Motor neuron (in vitro differentiated cells): Measurements from ENCODE around the gene MXI1. TPM values are rescaled to one million over a fixed set of nuclear protein-coding genes. Genes with fewer than 3 reads are reported as not detected.

Source experiments
- ATAC-seq, 8 experiments: fragments of 200-7000 bp; cut with Tn5 transposase; replicated peaks in 6 of 8; 2 replicates each; pipeline ENCODE4 v1.8.0; 2021; ENCODE audit warnings: mild to moderate bottlenecking in 8 of 8, moderate library complexity in 8 of 8
- H3K27ac ChIP-seq, 2 donors: fragments of 250-450 bp; sonication (Bioruptor Pico); 2 replicates each; pipeline ENCODE4 v1.9.0; 2021; ENCODE audit warnings: antibody characterized with exemption in 2 of 2, mild to moderate bottlenecking in 2 of 2, moderate library complexity in 1 of 2
- H3K4me1 ChIP-seq, 2 donors: fragments of 250-450 bp; sonication (Bioruptor Pico); replicated peaks in 1 of 2; 2 replicates each; pipeline ENCODE4 v1.6.1; 2021; ENCODE audit warnings: antibody characterized with exemption in 2 of 2, mild to moderate bottlenecking in 2 of 2, moderate library complexity in 1 of 2
- H3K4me3 ChIP-seq, 5 donors: fragments of 250-450 bp; sonication (Bioruptor Pico); 2 replicates each; pipeline ENCODE4 v1.9.0; 2021; ENCODE audit warnings: antibody characterized with exemption in 5 of 5, mild to moderate bottlenecking in 5 of 5, moderate library complexity in 4 of 5
- WGBS, 10 experiments: fragments of 450-650 bp; shearing (Covaris generic); methylation state at CpG; one replicate each; pipeline ENCODE4 v1.0.0; 2022; 5-methylcytosine and 5-hydroxymethylcytosine counted together
- in situ Hi-C, 9 experiments: fragments of 400-800 bp; cut with MboI; loops; one replicate each; pipeline ENCODE4 v1.15.0; 2021; ENCODE audit warnings: low sequenced_read_pairs in 9 of 9, low pct_unique_long_range_greater_than_20kb in 2 of 9; ENCODE audit not compliant: unreplicated experiment in 9 of 9
- total RNA-seq, 8 experiments: library from RNA; unstranded; fragments of 300-600 nt; gene quantifications; 2 replicates each; pipeline versions ENCODE4 v1.2.3 to v1.2.4, GENCODE V29; 2022

MXI1 gene
- total RNA-seq, 8 experiments from 2014 or later, result 15.5 to 58.2 (median 34.2) TPM

DNA sequence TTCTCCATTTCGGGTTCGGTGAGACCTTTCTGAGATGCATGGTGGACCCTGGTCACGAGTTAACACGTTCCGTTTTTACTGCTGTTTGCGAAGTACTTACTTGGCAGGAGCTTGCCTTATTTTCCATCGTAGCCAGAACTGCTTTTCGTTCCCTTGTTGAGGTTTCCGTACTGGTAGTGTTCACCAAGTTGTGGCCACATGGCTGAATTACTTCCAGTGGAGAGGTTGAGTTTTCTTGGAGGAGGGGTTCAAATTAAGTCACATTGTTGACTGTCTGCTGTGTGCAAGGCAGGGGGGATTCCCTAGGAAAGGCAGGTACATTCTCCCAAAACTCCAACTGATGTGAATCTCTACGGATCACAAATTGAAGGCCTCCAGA lies 4.0 kb downstream of the MXI1 start:
- in situ Hi-C loops, result no loop called here
- WGBS, 10 experiments, result 0 to 32% (median 5%) methylated on average over 1 to 7 of the region's 10 CpGs; no CpG with 5 or more reads in 2 of the 10 experiments
- Histone ChIP-seq H3K4me3 (peak overlapping the region; percentile 65 to 98 (median 80)), H3K27ac (no peak overlapping the region), H3K4me1 (peaks cover 12 to 23% of the 10 kb centered on the region in 2 donors)
- peak in 3 of 8 experiments; percentile 0 to 1 (median 0) for ATAC-seq

DNA sequence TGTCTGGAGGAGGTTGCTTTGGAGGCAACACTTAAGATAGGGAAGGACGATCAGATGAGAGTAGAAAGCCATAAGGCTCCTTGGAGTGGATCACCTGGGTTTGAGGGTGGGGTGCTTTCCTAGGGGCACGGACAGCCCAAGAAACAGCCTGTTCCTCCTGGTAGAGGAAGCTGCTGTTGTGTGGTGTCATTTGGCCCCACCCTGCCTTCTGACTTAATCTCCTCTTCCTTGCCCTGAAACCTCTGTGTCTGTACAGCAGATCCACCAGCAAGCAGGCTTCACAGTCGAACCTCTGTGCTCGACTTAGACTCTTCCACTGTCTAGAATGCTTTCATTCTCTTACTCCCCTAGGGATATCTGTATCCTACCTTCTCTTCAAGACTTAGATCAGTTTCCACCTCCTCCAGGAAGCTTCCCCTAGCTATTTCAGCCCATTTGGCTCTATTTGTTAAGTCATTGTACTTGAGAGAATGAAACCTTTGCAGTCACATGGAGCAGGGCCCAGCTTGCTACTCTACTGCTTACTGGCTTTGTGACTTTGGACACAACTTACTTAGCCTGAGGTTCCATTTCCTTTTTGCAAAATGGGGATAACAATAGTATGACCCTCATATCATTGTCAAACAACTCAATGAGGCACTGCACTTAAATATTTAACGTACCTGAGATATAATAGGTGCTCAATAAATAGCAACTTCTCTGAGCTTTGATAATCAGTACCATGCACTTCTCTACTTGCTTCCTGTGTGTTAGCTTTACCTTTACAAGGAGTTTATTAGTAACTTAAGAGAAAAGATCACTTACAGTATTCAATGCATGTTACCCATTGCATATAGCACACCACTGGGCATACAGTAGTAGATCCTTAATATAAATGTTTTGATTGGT lies 5.0 kb downstream of the MXI1 start:
- in situ Hi-C loops, result no loop called here
- 30 to 100% (median 68%) methylated on average over 1 to 5 of the region's 5 CpGs; no CpG with 5 or more reads in 1 of the 10 experiments for WGBS, 10 experiments
- no peak overlapping the region for H3K27ac ChIP-seq
- H3K4me1 ChIP-seq, result peaks cover 8 to 23% of the 10 kb centered on the region in 2 donors
- peak overlapping the region in 1 of 5 donors; percentile 98 for H3K4me3 ChIP-seq
- peak in 1 of 8 experiments; percentile 1 for ATAC-seq

DNA sequence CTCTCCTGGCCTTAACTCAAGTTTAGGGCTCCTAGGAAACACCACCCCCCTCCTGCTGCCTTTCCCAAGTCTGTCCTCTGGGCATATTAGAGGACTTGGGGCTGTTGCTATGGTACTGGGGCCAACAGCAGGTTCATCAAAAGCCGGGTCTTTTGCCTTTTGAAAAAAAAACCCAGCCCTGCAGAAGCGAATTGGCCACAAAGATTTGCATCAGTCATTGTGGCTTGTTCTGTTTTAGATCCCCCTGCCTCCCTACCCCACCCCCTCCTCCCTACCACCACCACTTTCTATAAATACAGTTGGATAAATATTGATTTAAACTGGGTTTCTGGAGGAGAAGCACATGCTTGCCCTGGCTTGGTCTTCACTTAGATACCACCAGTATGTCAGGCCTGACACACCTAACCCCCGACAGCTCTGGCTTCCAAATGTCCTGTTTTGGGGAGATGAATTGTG lies 7.0 kb downstream of the MXI1 start:
- in situ Hi-C loops, result no loop called here
- Histone ChIP-seq H3K4me3 (no peak overlapping the region), H3K4me1 (peaks cover 10 to 23% of the 10 kb centered on the region in 2 donors), H3K27ac (no peak overlapping the region)
- 0 to 52% (median 32%) methylated on average over 1 to 3 of the region's 3 CpGs; no CpG with 5 or more reads in 5 of the 10 experiments for WGBS, 10 experiments
- ATAC-seq, result peak in 1 of 8 experiments; percentile 14

DNA sequence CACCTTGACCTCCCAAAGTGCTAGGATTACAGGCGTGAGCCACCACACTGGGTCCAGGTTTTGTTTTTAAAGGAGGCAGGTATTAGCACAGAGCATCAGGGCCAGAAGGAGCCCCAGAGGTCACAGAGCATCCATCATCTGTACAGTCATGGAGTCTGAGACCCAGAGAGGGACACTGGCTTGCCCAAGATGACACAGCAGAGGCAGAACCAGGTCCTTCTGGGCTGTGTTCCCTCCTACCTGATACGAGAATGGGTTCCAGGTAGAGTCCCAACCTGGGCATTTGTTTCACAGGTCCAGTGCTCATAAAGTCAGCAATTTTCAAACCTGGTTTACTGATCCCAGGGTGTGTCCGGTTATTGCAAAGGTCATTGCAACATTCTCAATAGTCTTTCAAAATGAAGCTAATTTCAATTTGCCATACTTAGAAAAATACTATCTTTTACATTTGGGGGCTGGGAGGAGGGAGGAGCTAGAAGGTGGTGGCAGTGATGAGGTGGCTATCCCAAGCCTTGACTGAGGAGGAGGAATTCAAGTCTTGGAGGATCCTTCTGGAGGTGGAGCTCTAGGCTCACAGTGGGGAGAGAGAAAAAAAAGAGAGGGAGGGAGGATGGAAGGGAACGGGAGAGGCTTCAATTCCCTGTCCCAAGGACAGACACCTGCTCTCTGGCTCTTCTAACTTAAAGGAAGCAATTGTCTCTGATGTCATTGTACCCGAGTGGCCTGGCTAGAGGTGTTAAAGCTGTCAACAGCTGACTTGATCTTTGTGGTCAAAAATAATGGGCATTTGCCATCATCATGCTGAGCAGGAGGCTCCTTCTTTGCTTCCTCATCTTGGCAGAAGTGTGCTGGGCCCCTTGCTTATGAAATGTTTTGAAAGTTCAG lies 8.1 kb downstream of the MXI1 start:
- in situ Hi-C loops, result no loop called here
- no peak overlapping the region for H3K27ac ChIP-seq
- ATAC-seq, result no peak
- 63 to 100% (median 83%) methylated on average over 1 to 5 of the region's 5 CpGs; no CpG with 5 or more reads in 1 of the 10 experiments for WGBS, 10 experiments
- H3K4me3 ChIP-seq, result no peak overlapping the region
- H3K4me1 ChIP-seq, result peaks cover 20 to 28% of the 10 kb centered on the region in 2 donors

DNA sequence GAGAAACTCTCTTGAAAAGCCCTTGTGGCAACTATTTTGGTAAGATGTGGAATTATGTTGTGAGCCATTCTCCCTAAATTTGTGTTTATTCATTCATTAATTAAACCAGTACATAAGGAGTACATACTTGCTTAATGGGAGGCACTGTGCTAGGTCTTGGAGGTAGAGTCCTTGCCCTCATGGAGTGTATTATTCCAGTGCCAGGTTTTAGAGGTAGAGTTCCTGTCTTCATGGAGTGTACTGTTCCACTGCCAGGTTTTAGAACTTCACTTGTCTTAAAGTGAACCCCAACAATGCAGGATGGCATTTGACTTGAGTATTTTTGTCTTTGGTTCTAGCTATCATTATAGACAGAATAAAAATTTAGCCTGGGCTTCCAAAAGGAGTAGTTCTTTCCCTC lies 8.8 kb downstream of the MXI1 start:
- in situ Hi-C loops, result no loop called here
- Histone ChIP-seq H3K4me3 (no peak overlapping the region), H3K27ac (no peak overlapping the region), H3K4me1 (peaks cover 22 to 32% of the 10 kb centered on the region in 2 donors)
- no peak for ATAC-seq

DNA sequence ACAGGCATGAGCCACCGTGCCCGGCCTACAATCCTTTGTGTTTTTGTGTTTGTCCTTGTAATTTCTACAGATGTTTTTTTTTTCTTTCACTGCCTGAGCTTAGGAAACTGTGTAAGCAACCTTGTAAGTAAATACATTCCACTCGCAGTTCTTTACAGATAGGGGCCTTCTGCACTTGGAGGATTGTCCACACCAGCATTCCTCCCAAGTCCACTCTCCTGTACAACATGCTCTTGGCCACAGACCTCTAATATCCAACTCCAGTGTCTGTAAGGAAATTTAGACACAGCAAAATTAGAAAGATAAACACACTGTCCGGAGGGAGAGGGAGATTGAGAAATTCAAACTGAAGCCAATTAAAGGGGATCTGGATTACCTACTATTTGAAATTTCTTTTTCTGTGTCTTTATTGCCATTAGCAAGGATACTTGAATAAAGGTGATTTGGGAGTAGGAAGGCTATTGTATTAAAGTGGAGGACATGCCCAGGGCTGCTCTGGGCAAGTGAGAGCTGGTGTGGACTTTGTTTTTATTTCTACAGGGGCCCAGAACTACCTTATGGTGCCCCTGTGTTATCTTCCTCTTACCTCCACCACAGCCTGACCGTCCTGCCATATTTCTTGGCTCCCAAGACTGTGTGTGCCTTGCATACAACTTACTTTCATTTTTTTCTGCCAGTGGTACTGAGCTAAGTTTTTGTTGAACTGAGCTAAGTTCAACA lies 9.7 kb downstream of the MXI1 start:
- peak in 1 of 8 experiments; percentile 14 for ATAC-seq
- Histone ChIP-seq H3K4me1 (peaks cover 27 to 32% of the 10 kb centered on the region in 2 donors), H3K27ac (no peak overlapping the region)

DNA sequence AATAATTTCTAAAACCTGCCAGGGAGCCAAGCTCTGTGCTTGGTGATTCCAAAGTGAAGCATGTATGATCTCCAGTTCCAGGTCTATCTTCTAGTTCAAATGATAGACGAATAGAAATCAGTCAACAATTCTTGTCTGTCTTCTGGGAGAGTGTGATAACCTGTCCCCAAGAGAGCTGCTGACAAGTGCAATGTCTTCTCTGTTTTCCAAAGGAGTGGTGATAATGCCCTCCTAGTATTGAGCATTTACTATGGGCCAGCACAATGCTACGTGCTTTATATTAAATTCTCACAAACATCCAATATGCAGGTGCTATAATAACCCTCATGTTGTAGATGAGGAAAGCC lies 10.2 kb downstream of the MXI1 start:
- in situ Hi-C loops, result no loop called here
- H3K4me1 ChIP-seq, result peaks cover 32 to 37% of the 10 kb centered on the region in 2 donors
- ATAC-seq, result no peak
- no peak overlapping the region for H3K4me3 ChIP-seq
- H3K27ac ChIP-seq, result no peak overlapping the region
- WGBS, 10 experiments, result 42 to 100% (median 85%) methylated on average over 1 to 2 of the region's 2 CpGs; no CpG with 5 or more reads in 4 of the 10 experiments

More for the DNA sequence above, 9.7 kb downstream of the MXI1 start:
- H3K4me3 ChIP-seq, result no peak overlapping the region
- WGBS, 10 experiments, result 73 to 100% (median 83%) methylated on average over 1 to 5 of the region's 5 CpGs; no CpG with 5 or more reads in 2 of the 10 experiments
- in situ Hi-C loops, result no loop called here

DNA sequence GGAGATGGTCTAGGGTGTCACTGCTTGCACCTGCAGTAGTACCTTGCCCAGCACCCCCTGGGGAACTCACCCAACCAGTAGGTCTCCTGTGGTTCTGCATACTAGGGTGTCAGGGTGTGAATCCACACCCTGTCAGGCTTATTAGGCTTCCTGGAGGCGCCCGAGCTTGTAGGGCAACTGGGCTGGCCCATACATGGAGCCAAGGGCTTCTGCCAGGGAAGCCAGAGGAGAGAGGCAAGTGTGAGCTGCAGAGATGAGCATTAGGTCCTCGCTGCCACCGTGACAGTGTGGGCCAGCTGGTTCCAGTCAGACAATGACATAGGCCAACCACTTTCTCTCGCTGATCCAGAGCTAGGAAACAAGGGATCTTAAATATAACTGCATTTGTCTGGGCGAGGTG lies 11.2 kb downstream of the MXI1 start:
- WGBS, 10 experiments, result 40 to 100% (median 83%) methylated on average over 1 to 3 of the region's 6 CpGs; no CpG with 5 or more reads in 5 of the 10 experiments

DNA sequence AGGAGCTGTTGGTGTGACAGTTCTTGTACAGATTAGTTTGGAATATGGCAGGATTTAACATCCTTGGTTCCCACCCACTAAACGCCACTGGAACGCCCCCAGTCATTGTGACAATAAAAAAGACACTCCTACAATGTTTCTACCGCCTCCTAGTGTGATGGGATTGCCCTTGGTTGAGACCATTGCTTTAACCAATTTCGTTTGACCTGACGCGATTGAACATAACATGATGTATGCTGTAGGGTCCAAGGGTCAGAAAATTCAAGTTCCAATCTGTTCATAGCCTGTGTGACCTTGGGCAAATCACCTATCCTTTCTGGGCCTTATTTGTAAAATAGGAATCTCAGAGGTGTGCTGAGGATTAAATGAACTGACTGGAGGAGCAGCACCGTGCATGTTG lies 12.5 kb downstream of the MXI1 start:
- Histone ChIP-seq H3K4me1 (peaks cover 29 to 31% of the 10 kb centered on the region in 2 donors), H3K4me3 (no peak overlapping the region), H3K27ac (peak overlapping the region in 1 of 2 donors; percentile 27)
- WGBS, 10 experiments, result 68 to 100% (median 78%) methylated on average over 1 to 7 of the region's 7 CpGs
- in situ Hi-C loops, result loop anchor here in 1 of 9 experiments (10.0 kb wide), 1 partner anchor 85 kb away; no protein-coding TSS in a partner anchor
- ATAC-seq, result no peak

More for the DNA sequence above, 11.2 kb downstream of the MXI1 start:
- in situ Hi-C loops, result no loop called here
- H3K27ac ChIP-seq, result no peak overlapping the region
- peaks cover 37 to 39% of the 10 kb centered on the region in 2 donors for H3K4me1 ChIP-seq
- no peak overlapping the region for H3K4me3 ChIP-seq
- ATAC-seq, result no peak

DNA sequence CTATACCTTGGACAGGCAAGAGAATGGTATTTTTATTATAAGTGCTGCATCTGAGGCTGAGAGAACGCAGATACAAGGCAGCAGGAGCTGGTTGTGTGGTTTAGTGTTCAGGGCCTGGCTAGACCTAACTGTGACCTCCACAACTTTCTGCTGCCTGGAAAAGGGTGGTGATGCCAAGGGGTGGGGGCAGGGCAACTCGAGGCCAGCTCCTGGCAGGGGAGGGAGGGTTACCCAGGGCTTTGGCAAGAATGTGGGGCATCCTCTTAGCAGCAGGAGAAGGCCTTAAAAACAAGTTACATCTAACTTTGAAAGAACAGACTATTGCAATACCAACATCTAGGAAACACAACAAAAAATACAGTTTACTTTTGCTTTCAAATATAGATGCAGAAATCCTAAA lies 13.0 kb downstream of the MXI1 start:
- WGBS, 10 experiments, result 20 to 100% (median 100%) methylated on average over 1 of the region's 2 CpGs; no CpG with 5 or more reads in 6 of the 10 experiments
- no peak overlapping the region for H3K27ac ChIP-seq
- no peak overlapping the region for H3K4me3 ChIP-seq

DNA sequence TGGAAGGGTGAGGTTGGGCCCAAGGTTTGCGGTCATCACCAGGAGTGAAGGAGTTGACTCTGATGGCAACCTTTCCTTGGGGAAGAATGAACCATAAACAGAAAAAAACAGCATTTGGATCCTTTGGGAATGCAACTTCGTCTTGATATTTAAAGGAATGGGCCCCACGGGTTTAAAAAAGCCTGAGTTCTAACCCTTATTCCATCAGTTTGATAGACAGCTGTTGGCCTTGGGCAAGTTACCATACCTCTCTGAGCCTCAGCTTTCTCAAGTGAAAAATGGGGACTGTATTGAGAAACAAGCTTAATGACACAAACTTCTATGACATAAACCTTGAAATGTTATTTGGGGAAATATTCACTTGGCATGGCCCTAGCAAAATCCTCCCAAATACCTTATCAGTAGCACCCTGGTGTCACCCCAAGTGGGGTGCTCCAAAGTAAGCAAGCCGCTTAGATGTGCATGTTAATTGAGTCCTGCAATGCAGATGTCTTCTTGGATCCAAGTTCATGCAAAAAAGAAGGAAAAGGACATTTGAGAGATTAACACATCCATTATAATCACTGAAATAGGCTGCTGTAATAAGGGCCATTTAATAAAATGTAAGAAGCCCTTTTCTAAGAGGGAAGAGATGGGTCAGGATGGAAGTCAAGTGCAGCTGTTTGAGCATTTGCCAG lies 13.8 kb downstream of the MXI1 start:
- Histone ChIP-seq H3K4me3 (peak overlapping the region; percentile 5 to 32 (median 21)), H3K27ac (no peak overlapping the region), H3K4me1 (peaks cover 23 to 31% of the 10 kb centered on the region in 2 donors)
- WGBS, 10 experiments, result 59 to 97% (median 74%) methylated on average over 1 to 4 of the region's 4 CpGs; no CpG with 5 or more reads in 1 of the 10 experiments
- in situ Hi-C loops, result loop anchor here in 1 of 9 experiments (10.0 kb wide), 1 partner anchor 86 kb away; no protein-coding TSS in a partner anchor
- no peak for ATAC-seq

More for the DNA sequence above, 13.0 kb downstream of the MXI1 start:
- peak in 1 of 8 experiments; percentile 3 for ATAC-seq
- in situ Hi-C loops, result loop anchor here in 1 of 9 experiments (10.0 kb wide), 1 partner anchor 86 kb away; no protein-coding TSS in a partner anchor
- peaks cover 29 to 31% of the 10 kb centered on the region in 2 donors for H3K4me1 ChIP-seq
